Gastrocnemius medialis (tissue), 4 donors: Measurements from ENCODE around the gene GALNT18.

Source experiments
- CTCF ChIP-seq, 5 experiments: fragments of 450-650 bp in 3 of 5; fragments of 200-600 bp in 2 of 5; sonication (generic) in 2 of 5; IDR thresholded peaks in 4 of 5; conservative IDR thresholded peaks in 1 of 5; 1 replicate in 4 of 5; 2 replicates in 1 of 5; pipeline ENCODE4 v1.5.1; 2016 to 2019; ENCODE audit warnings: antibody characterized with exemption in 5 of 5, mild to moderate bottlenecking in 3 of 5, moderate library complexity in 3 of 5
- POLR2A ChIP-seq, 2 donors: fragments of 450-650 bp; IDR thresholded peaks; one replicate each; pipeline ENCODE4 v1.6.1; 2017; ENCODE audit warnings: antibody characterized with exemption in 2 of 2, mild to moderate bottlenecking in 2 of 2, moderate library complexity in 2 of 2

- TF ChIP-seq CTCF (IDR thresholded peaks at IDR 0.05 in 4 of 5, conservative IDR thresholded peaks at IDR 0.05 in 1 of 5) = no peak
- no peak for TF ChIP-seq POLR2A (IDR thresholded peaks at IDR 0.05)
Observed at GRCh38 chr11:11309906-11310305, 311.9 kb downstream of the GALNT18 start.
